Omental fat pad (tissue), 4 donors: Measurements from ENCODE around the gene ACAD11. TPM values are rescaled to one million over a fixed set of nuclear protein-coding genes. Genes with fewer than 3 reads are reported as not detected.

ENCODE experiments used
- ATAC-seq: fragments of 150-250 bp; one replicate; pipeline ENCODE4 v1.9.1; 2016; ENCODE audit warnings: mild to moderate bottlenecking, moderate library complexity; ENCODE audit not compliant: low FRiP score
- DNase-seq: peaks from one replicate; pipeline ENCODE4 v3.0.0-alpha.2; 2019; ENCODE audit warnings: low spot score
- CTCF ChIP-seq, 3 donors: fragments of 450-650 bp; IDR thresholded peaks; one replicate each; pipeline ENCODE4 v1.5.1; 2016 to 2017; ENCODE audit warnings: antibody characterized with exemption in 3 of 3, mild to moderate bottlenecking in 3 of 3, moderate library complexity in 2 of 3
- total RNA-seq, 4 donors: library from RNA; depleted of rRNA; stranded (reverse); fragments of >200 nt; gene quantifications; one replicate each; pipeline ENCODE4 v1.1.0, GENCODE V29; 2016

ACAD11 gene
- total RNA-seq, 4 donors from 2014 or later, result 25.7 to 41.3 (median 35.8) TPM

- ATAC-seq (no peak), DNase-seq (no peak)
- TF ChIP-seq CTCF (IDR thresholded peaks at IDR 0.05), result no peak
Observed at GRCh38 chr3:132519914-132520313, 139.7 kb downstream of the ACAD11 start.

- TF ChIP-seq CTCF (IDR thresholded peaks at IDR 0.05), result no peak
- DNase-seq (no peak), ATAC-seq (no peak)
Observed at GRCh38 chr3:132517311-132517710, 142.3 kb downstream of the ACAD11 start.

- ATAC-seq (no peak), DNase-seq (no peak)
- TF ChIP-seq CTCF (IDR thresholded peaks at IDR 0.05), result no peak
Observed at GRCh38 chr3:132513057-132513456, 146.6 kb downstream of the ACAD11 start.

- DNase-seq (no peak), ATAC-seq (no peak)
- TF ChIP-seq CTCF (IDR thresholded peaks at IDR 0.05), result no peak
Observed at GRCh38 chr3:132509506-132509905, 150.1 kb downstream of the ACAD11 start.

- ATAC-seq, result no peak
Observed at GRCh38 chr3:132509096-132509495, 150.5 kb downstream of the ACAD11 start.

More at GRCh38 chr3:132509096-132509495, 150.5 kb downstream of the ACAD11 start:
- no peak for DNase-seq
- no peak for TF ChIP-seq CTCF (IDR thresholded peaks at IDR 0.05)

Other genes starting within 250 kb of the ACAD11 start
- 10 to 100 TPM; 30.2 to 60.2 (median 47.0) TPM for gene DNAJC13, start 242.3 kb downstream of the ACAD11 start, total RNA-seq
- gene ACKR4, start 62.5 kb downstream of the ACAD11 start, total RNA-seq, result 1 to 10 TPM in 3 of 4 donors, not detected in 1; 1.4 to 3.2 (median 2.8) TPM
- gene UBA5, start 520 bp upstream of the ACAD11 start, total RNA-seq, result 10 to 100 TPM; 22.6 to 41.8 (median 27.2) TPM
- gene NPHP3, start 62.6 kb upstream of the ACAD11 start, total RNA-seq, result 10 to 100 TPM; 25.6 to 46.0 (median 32.0) TPM